PC-3 (cell line): ENCODE data around the gene TCTN2. TPM values are rescaled to one million over a fixed set of nuclear protein-coding genes. Genes with fewer than 3 reads are reported as not detected.

Source experiments
- ATAC-seq: fragments of 200-7000 bp; cut with Tn5 transposase; 2 replicates; pipeline ENCODE4 v1.9.1; 2020; ENCODE audit warnings: mild to moderate bottlenecking, moderate library complexity
- BruUV-seq: library from RNA; stranded (reverse); fragments of 400-500 nt; replicated peaks from 2 replicates; lab custom pipeline; 2021; lab: Mats Ljungman, UMichigan
- CTCF ChIA-PET: fragments of 300-600 bp; sonication (Branson Sonifier 250); formaldehyde crosslinking; loops from one replicate; lab custom pipeline; 2022; ENCODE audit warnings: antibody characterized with exemption; lab: Charles Lee
- POLR2A ChIA-PET: fragments of 300-600 bp; sonication (Branson Sonifier 250); formaldehyde crosslinking; loops from one replicate; lab custom pipeline; 2022; ENCODE audit warnings: antibody characterized with exemption; ENCODE audit not compliant: unreplicated experiment; lab: Charles Lee
- DNase-seq: peaks from one replicate; pipeline ENCODE4 v3.0.0-alpha.2; 2015
- H2AFZ ChIP-seq: fragments of 300-600 bp; sonication (generic); 2 replicates; pipeline ENCODE4 v1.6.0; 2016; ENCODE audit warnings: antibody characterized with exemption, low read length
- H3F3A ChIP-seq: fragments of 300-600 bp; sonication (generic); one replicate; pipeline ENCODE4 v1.6.0; 2017; ENCODE audit warnings: antibody characterized with exemption, low read length, control low read depth, mild to moderate bottlenecking; ENCODE audit not compliant: unreplicated experiment
- H3K27ac ChIP-seq: fragments of 300-600 bp; sonication (generic); 2 replicates; pipeline ENCODE4 v1.5.1; 2016; ENCODE audit warnings: mild to moderate bottlenecking, low read length
- H3K27me3 ChIP-seq: fragments of 300-600 bp; sonication (generic); 2 replicates; pipeline ENCODE4 v1.6.1; 2016; ENCODE audit warnings: low read length, mixed read lengths
- H3K36me3 ChIP-seq: fragments of 300-600 bp; sonication (generic); 2 replicates; pipeline ENCODE4 v1.6.1; 2016; ENCODE audit warnings: low read depth, mixed run types, low read length, mixed read lengths
- H3K4me1 ChIP-seq: fragments of 300-600 bp; sonication (generic); 2 replicates; pipeline ENCODE4 v1.5.1; 2016; ENCODE audit warnings: low read length; ENCODE audit not compliant: insufficient read depth
- H3K4me2 ChIP-seq: fragments of 300-600 bp; sonication (generic); 2 replicates; pipeline ENCODE4 v1.6.0; 2016; ENCODE audit warnings: low read length
- H3K4me3 ChIP-seq: fragments of 300-600 bp; sonication (generic); 2 replicates; pipeline ENCODE4 v1.5.1; 2016; ENCODE audit warnings: mild to moderate bottlenecking, low read length, mixed read lengths
- H3K79me2 ChIP-seq: fragments of 300-600 bp; sonication (generic); 2 replicates; pipeline ENCODE4 v1.6.1; 2017; ENCODE audit warnings: low read length, mixed read lengths
- H3K9ac ChIP-seq: fragments of 300-600 bp; sonication (generic); 2 replicates; pipeline ENCODE4 v1.6.0; 2016; ENCODE audit warnings: mild to moderate bottlenecking, low read length
- H3K9me2 ChIP-seq: fragments of 300-600 bp; sonication (generic); replicated peaks from 2 replicates; pipeline ENCODE4 v1.6.1; 2016; ENCODE audit warnings: mixed run types, low read length, mixed read lengths
- H3K9me3 ChIP-seq: fragments of 300-600 bp; sonication (generic); 2 replicates; pipeline ENCODE4 v1.6.1; 2016; ENCODE audit warnings: low read length, mixed read lengths
- H4K20me1 ChIP-seq: fragments of 300-600 bp; sonication (generic); 2 replicates; pipeline ENCODE4 v1.6.1; 2016; ENCODE audit warnings: low read length, mixed read lengths
- EZH2 ChIP-seq: fragments of 300-600 bp; sonication (generic); IDR thresholded peaks from one replicate; pipeline ENCODE4 v1.6.1; 2017; ENCODE audit warnings: antibody characterized with exemption, mild to moderate bottlenecking, low read length; ENCODE audit not compliant: unreplicated experiment
- EZH2phosphoT487 ChIP-seq: fragments of 300-600 bp; sonication (generic); IDR thresholded peaks from 2 replicates; pipeline ENCODE4 v1.6.1; 2018; ENCODE audit warnings: mild to moderate bottlenecking, antibody characterized with exemption, low read length, borderline replicate concordance
- intact Hi-C: fragments of 100-400 bp; cut with micrococcal nuclease; formaldehyde crosslinking; loops from 2 replicates; pipeline ENCODE4 v1.9.0; 2023
- total RNA-seq: library from RNA; depleted of rRNA; stranded (reverse); fragments of >200 nt; gene quantifications from 2 replicates; pipeline ENCODE4 v1.2.3, GENCODE V29; 2014
- TF ChIP-seq, protein P1 (sequence below): fragments of 300-600 bp; sonication (generic); conservative IDR thresholded peaks from 2 replicates; pipeline ENCODE4 v1.5.1; 2017; ENCODE audit warnings: antibody characterized with exemption, low read depth, mild to moderate bottlenecking, low read length

Gene TCTN2
- total RNA-seq, 1 experiment from 2014 or later, result 15.8 TPM

DNA sequence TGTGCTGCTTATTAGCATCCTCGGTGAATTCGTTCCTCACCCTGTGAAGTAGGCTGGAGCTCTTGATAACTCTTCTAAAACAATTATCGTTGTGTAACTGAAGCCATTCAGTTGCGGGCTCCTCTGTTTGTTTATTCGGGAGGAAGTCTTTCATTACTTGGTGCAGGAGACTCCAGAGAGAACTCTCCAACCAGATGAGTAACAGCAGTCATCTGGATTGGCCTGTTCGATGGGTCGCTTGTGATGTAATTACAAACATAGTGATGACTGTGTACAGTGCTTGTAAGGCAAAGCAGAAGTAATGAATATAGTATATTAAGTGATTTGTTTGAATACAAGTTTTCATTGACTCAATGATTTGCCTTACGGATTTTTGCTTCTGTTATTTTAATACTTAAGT is 52.1 kb downstream of the TCTN2 start:
- intact Hi-C loops, result no loop called here
- H3K36me3 ChIP-seq, result peaks cover 33% of the 10 kb centered on the region
- no peak overlapping the region for H3K4me3 ChIP-seq
- no peaks in the 10 kb centered on the region for H3K9me2 ChIP-seq
- CTCF ChIA-PET, result no interaction called here
- no TSS peak for BruUV-seq
- no peaks in the 10 kb centered on the region for H3F3A ChIP-seq
- H3K27ac ChIP-seq, result no peak overlapping the region
- no peak overlapping the region for H3K9ac ChIP-seq
- no peak for ATAC-seq
- H3K4me1 ChIP-seq, result no peaks in the 10 kb centered on the region
- no peaks in the 10 kb centered on the region for H3K9me3 ChIP-seq
- H3K79me2 ChIP-seq, result no peaks in the 10 kb centered on the region
- H4K20me1 ChIP-seq, result no peaks in the 10 kb centered on the region
- no peak overlapping the region for H2AFZ ChIP-seq
- no peaks in the 10 kb centered on the region for H3K27me3 ChIP-seq
- TF ChIP-seq, protein P1, sequence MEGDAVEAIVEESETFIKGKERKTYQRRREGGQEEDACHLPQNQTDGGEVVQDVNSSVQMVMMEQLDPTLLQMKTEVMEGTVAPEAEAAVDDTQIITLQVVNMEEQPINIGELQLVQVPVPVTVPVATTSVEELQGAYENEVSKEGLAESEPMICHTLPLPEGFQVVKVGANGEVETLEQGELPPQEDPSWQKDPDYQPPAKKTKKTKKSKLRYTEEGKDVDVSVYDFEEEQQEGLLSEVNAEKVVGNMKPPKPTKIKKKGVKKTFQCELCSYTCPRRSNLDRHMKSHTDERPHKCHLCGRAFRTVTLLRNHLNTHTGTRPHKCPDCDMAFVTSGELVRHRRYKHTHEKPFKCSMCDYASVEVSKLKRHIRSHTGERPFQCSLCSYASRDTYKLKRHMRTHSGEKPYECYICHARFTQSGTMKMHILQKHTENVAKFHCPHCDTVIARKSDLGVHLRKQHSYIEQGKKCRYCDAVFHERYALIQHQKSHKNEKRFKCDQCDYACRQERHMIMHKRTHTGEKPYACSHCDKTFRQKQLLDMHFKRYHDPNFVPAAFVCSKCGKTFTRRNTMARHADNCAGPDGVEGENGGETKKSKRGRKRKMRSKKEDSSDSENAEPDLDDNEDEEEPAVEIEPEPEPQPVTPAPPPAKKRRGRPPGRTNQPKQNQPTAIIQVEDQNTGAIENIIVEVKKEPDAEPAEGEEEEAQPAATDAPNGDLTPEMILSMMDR, result no peak
- TF ChIP-seq EZH2, result no peak
- no peak for TF ChIP-seq EZH2phosphoT487
- H3K4me2 ChIP-seq, result no peak overlapping the region
- POLR2A ChIA-PET, result interaction anchor here (0.6 kb wide), 1 partner anchor 11 kb away, joined by 5 read pairs; the partner anchor contains the start of gene ATP6V0A2
- no peak for DNase-seq

DNA sequence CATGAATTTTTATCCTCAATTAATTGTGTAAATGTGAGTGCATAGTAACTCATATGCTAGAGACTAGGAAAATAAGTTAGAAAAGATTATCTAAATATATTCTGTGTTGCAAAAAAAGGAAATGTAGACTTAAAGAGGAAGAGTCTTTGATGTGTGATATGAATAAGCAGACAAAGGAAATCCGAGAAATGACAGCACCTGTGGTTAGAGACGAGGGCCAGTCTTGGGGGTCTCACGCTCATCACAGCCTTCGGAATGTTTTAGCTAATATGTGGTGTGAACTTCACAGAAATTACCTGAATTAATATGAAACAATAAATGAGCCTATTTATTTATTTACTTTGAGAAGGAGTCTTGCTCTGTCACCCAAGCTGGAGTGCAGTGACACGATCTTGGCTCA is 52.9 kb downstream of the TCTN2 start:
- intact Hi-C loops, result no loop called here
- CTCF ChIA-PET, result no interaction called here
- no peak overlapping the region for H2AFZ ChIP-seq

DNA sequence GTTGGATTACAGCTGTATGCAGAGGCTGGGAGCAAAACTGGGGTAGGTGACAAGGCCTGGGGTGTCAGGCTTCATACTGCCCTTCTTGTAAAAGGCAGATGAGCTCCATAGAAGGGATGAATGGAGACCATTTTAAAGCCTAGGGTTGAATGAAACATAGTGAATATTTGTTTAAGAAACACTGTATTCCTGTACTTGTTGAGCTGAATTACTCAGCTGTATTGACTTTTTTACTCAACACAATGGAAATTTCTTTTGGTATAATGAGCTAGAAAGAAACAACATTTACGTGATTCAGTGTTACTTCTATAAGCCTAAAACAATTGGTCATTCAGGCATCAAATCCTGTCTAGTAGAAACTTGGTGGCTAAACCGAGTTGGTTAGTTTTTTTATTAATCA is 55.3 kb downstream of the TCTN2 start:
- no peaks in the 10 kb centered on the region for H3K9me3 ChIP-seq
- intact Hi-C loops, result no loop called here
- H3K4me2 ChIP-seq, result no peak overlapping the region
- no peak overlapping the region for H2AFZ ChIP-seq
- H3K27me3 ChIP-seq, result no peaks in the 10 kb centered on the region
- H3K9me2 ChIP-seq, result no peaks in the 10 kb centered on the region
- no peaks in the 10 kb centered on the region for H3K79me2 ChIP-seq
- H4K20me1 ChIP-seq, result no peaks in the 10 kb centered on the region
- H3K9ac ChIP-seq, result no peak overlapping the region
- no TSS peak for BruUV-seq
- CTCF ChIA-PET, result no interaction called here
- POLR2A ChIA-PET, result interaction anchor here (0.6 kb wide), 1 partner anchor 467 kb away, joined by 3 read pairs; no protein-coding TSS in a partner anchor
- no peaks in the 10 kb centered on the region for H3F3A ChIP-seq
- H3K36me3 ChIP-seq, result peaks cover 41% of the 10 kb centered on the region
- ATAC-seq (peak; percentile 77), DNase-seq (no peak)
- no peaks in the 10 kb centered on the region for H3K4me1 ChIP-seq
- TF ChIP-seq EZH2phosphoT487 (no peak), EZH2 (no peak)
- TF ChIP-seq, protein P1, result no peak
- no peak overlapping the region for H3K27ac ChIP-seq
- no peak overlapping the region for H3K4me3 ChIP-seq

More for the DNA sequence above, 52.9 kb downstream of the TCTN2 start:
- Histone ChIP-seq H3K9ac (no peak overlapping the region), H3K9me2 (no peaks in the 10 kb centered on the region), H3K27ac (no peak overlapping the region), H3K27me3 (no peaks in the 10 kb centered on the region), H3K4me1 (no peaks in the 10 kb centered on the region), H3K36me3 (peaks cover 39% of the 10 kb centered on the region), H3K4me2 (no peak overlapping the region), H4K20me1 (no peaks in the 10 kb centered on the region), H3K4me3 (no peak overlapping the region), H3K79me2 (no peaks in the 10 kb centered on the region), H3F3A (no peaks in the 10 kb centered on the region), H3K9me3 (no peaks in the 10 kb centered on the region)
- ATAC-seq, result no peak
- BruUV-seq, result no TSS peak
- DNase-seq, result no peak
- POLR2A ChIA-PET, result no interaction called here
- TF ChIP-seq EZH2 (no peak), EZH2phosphoT487 (no peak)
- TF ChIP-seq, protein P1, result no peak
